ENCODE measurements around the gene PER3. TPM values are rescaled to one million over a fixed set of nuclear protein-coding genes. Genes with fewer than 3 reads are reported as not detected.

Gene PER3
- 1.3 and 3.8 TPM in 2 replicates for total RNA-seq

DNA sequence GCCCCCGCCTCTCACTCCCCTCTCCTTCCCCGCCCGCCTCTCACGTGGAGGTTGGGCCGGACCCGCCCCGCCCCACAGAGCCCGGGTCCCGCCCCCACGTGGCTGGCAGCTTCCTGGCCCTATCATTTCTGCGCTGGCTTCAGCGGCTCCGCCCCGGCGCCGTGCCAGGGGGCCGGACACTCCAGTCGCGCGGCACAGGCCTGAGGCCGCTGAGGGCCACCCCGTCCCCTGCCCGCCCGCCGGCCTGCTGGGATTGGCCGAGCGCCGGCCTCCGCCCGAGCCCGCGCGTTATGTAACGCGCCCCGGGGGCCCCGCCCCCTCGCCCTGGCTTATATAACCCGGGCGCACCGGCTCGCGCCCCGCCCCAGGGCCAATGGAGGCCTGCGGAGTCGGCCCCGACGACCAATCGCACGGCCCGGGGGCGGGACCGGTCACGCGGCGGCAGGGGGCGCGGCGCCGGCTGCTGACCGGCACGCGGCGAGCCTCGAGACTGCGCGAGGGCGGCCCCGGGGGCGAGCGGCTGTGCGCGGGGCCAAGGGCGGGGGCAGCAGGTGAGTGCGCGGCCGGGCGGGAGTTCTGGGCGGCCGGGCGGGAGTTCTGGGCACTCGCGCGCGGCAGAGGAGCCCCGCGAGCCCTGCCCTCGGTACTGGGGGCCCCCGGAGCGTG, at the start of gene PER3:
TSS of gene PER3 (plus strand) at position 466 of the 666 bp plus-strand sequence. CDS start 587 bp downstream, outside the sequence.

GRCh38 chr1:7770997-7771822, 12.9 kb upstream of the PER3 start, which contains the start of gene VAMP3:
Gene VAMP3, plus strand, starts transcription at chr1:7771296. Its CDS starts 88 bp downstream, at chr1:7771384.

GRCh38 chr1:7852804-7853683, 69.0 kb downstream of the PER3 start, which contains the start of gene UTS2:
Gene UTS2, minus strand, starts transcription at chr1:7853065. Its CDS starts 62 bp downstream, at chr1:7853003.

Other genes with a start within 250 kb of the PER3 start
- 79.7 and 86.4 TPM in 2 replicates for gene VAMP3, start 13.0 kb upstream of the PER3 start, total RNA-seq
- not detected in 2 replicates for gene UTS2, start 68.8 kb downstream of the PER3 start, total RNA-seq
- gene TNFRSF9, start 156.5 kb downstream of the PER3 start, total RNA-seq = 0.51 and 1.5 TPM in 2 replicates
- 109 and 152 TPM in 2 replicates for gene PARK7, start 177.4 kb downstream of the PER3 start, total RNA-seq
- 114 and 126 TPM in 2 replicates for gene ERRFI1, start 242.0 kb downstream of the PER3 start, total RNA-seq